HG03565 (cell line): ENCODE results near the gene GAB3.

ENCODE experiments used
- ATAC-seq: cut with Tn5 transposase; IDR thresholded peaks from one replicate; pipeline ENCODE4 v1.9.1; 2021; ENCODE audit warnings: mild to moderate bottlenecking, moderate library complexity; ENCODE audit not compliant: unreplicated experiment

Gene GAB3

DNA sequence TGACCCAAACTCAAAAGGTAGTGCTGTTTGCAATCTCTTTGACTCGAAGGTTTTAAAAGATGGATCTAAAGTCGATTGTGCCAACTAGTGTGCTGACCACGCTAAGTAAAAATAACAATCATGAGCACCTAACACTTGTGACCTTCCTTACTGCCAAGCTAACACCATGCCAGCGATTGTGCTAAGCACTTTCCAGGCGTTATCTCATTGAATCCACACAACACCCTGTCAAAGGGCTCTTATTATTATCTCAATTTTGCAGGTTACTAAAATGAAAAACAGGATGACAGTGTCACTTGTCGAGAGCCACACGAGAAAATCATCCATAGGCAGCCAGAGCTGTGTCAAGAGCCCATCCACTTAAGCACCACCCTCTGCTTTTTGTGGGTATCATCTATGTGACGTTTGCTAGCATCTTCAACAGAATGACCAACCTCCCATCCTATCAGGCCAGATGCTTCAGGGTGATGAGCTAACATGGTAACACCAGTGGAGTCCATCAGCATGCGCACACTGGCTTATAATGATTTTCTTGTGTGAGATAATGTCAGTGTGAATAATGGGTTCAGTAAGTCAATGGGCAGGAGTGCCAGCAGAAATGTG is 893 bp upstream of the GAB3 start:
- ATAC-seq: no peak

DNA sequence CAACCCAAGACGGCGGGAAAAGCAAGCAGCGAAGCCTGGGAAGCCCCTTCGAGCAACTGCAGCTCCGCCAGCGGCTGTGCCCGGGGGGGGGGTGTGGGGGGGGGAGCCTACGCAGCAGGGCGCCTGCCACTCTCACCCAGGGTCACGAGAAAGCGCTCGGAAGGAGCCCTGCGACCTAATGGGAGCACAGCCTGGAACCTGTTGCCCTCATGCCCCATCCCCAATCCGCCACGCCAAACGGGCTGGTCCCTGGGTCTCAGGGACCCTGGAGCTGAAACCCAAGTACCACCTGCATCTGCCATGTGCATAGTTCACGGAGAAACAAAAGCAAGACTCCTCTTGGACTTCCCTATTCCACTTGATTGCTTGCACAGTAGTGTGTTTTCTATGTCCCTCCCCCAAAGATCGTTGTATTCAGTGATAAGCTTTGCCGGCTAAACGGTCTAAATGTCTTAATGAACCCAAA is 359 bp upstream of the GAB3 start:
- ATAC-seq: no peak

DNA sequence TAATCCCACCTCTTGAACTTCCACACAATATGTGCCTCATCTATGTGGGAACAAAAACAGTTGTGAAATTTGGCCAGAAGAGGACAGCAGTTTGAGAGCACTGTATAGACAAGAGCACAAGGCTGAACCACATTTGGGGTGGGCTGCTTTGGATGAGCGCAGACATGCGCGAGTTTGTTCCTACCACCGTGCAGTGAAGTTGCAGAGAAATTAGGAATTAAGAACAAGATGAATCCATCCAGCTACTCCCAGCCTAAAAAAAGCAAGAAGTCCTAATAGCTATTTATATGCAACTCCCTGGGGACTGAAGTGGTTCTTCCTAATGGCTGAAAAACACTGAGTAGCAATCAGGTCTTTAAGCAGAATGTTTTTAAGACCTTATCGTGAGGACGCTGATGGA is 1.0 kb downstream of the GAB3 start:
- no peak for ATAC-seq

DNA sequence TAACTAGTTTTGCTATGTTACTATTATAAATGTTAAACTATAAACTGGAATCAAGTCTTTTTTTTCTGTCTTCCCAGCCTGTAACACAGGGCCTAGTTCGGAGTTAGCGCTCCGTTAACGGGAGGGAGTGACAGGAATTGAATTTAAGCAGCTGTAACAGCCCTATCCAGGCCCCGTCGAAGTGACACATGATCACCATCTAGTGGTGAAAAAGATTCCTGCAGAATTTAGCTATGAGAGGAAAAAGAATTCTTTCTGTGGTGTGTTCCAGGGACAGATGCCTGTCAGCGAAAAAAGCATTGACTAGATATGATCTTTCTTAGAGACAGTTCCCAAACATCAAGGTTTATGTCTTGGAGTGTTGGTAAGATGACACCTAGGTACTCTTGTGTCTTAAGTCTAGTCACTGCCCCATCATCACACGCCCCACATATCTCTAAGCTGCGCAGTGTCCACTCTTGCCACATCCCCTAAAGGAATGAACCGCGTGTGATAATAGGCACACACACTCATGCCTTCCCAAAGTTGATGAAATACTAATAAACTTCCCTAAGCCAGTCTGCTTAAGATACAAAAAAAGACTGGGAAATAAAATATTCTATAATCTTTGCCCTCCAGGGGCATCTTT is 2.1 kb downstream of the GAB3 start:
- no peak for ATAC-seq

DNA sequence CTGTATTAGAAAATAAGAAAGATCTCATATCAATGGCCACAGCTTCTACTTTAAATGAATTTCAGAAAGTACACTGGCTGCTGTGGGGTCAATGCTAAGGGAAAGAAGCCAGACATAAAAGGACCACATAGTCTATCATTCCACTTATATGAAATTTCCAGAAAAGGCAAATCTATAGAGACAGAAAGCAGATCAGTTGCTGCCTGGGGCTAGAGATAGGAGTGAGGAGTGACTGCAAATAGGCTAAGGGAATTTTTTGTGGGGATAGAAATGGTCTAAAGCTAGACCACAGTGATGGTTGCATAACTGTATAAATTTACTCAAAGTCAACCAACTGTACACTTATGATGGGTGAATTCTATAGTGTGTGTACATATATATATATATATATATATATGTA is 8.3 kb downstream of the GAB3 start:
- no peak for ATAC-seq

DNA sequence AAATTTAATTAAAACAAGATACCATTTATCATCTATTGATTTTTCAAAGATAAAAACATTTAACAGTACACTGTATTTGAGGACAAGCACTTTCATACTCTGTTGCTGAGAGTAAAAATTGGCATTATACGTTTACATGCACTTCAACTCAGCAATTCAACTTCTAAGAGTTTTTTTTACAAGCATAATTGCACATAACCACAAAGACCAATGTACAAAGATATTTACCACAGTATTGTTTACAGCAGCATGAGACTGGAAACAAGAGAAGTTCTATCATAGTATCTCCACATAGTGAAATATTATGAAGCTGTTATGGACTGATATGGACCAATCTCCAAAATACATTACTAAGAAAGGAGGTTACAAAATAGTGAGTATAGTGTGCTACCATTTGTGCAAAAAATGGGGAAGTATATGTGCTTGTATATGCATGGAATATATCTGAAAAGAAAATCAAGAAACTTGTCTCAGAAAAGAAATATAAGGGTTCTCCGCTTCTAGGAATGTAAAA is 10.9 kb downstream of the GAB3 start:
- no peak for ATAC-seq

DNA sequence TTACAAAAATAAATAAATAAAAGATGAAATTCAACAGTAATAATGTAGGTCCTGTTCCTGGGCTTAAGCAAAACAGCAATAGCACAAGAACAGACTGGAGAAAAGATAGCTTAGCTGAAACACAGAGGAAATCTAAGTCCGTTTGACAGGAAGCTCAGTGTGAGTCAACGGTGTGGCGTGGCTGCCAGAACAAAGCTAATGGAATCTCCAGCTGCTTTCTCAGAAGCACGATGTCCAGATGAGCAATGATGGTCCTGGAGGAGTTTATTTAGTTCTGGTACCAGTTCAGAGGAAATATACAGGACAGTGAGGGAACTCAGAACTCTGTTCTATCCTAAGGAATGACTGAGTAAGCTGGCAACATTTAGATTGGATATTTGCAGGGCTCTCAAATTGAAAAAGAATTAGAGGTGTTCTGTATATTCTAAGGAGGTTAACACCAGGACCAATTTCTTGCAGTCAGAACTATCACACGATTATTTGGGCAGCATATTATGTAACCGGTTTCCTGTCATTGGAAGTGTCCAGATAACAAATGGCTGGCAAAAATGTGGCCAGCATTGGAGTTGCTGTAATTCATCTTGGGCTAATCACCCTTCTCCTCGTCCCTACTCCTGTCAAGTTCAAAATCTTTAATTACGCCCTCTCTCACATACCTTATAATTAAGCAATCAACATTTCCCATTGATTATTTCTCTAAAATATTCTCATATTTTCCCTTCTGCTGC is 12.7 kb downstream of the GAB3 start:
- ATAC-seq: no peak

DNA sequence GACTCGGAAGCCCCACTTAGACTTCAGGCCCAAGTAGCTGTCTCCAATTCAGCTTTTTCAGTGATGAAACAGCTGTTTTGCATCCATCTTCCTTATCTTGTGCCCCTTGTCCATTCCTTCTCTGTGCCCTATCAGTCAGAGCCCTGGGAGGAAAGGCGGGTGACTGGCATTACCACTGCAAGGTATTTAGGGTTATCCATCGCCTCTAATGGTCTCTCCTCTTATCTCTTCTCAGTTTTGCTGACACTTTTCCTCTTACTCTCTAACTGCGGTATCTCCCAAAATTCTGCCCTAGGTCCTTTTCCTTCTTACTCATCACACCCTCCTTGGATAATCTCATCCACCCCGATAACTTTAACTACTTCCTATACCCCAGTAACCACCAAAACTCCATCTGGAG is 13.7 kb downstream of the GAB3 start:
- ATAC-seq: no peak

DNA sequence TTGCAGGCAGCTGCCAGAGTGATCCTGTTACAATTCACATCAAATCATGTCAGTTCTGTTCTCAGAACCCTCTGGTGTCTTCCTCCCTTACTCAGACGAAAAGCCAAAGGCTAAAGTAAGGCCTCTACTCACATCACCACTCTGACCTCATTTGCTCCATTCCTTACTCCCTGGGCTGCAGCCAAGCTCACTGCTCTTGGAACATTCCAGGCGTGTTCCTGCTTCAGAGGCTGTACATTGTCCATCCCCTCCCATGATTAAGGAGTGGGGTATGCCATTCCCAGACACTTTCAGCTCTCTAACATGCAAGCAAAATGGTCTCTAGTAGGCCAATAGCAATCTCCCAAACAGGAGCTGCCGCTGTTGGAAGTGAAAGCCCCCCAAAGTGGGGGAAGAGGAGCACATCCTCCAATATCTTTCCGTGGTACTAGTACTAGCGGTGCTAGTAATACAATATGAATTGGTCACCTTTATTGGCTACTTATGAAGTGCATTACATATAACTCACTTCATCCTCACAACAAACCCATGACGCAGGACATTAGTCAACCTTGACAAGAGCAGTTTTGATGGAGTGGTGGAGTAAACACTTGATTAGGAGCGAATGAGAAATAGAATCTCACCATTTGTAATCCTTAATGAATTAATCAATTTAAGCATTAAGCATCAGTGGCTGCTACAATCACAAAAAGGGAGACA is 15.0 kb downstream of the GAB3 start:
- no peak for ATAC-seq

DNA sequence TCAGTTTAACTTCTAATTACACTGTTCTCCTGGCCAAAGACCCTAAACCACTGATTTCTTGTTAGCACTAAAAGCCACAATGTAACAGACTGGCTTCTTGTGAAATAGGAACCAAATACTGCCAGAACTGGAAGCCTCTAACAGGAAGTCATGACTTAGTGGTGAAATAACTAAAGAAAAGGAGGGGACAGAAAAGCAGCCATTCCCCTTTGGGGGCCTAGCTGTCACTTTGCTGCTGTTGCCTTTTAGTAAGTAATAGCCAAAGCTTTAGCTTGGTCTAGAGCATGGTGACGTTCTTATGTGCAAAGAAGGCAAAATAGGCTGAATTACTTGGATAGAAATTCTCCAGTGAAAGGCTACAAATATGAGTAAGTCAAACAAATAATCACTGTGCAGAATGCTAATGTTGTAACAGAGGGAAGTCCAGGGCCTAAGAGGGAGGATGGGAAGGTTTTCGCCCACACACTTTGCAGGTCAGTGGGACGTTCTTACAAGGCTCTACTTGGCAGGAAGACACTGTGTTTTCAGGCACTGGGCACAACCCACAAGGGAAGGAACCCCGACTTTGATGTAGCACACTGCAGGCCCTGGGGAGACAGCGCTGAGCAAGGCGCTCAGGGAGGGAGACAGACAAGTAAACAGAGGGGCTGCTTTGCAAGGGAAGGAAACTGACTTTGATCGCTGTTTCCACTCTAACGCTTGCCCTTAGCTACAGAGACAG is 16.7 kb downstream of the GAB3 start:
- no peak for ATAC-seq

DNA sequence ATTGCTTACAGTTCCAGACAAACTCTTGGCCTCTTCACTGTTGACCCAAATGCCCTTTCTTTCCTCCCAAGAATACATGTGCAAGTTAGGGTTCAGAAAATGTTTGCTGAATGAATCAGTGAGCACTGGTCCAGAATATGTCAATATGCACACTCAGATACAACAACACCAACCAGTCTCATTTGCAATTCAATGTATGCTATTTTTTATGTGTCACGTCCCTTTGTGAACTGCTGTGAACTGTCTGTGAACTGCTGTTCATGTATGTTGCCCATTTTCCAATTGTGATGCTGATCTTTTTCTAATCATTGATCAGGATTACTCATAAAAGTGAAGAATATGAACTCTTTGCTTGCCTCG is 17.8 kb downstream of the GAB3 start:
- no peak for ATAC-seq

DNA sequence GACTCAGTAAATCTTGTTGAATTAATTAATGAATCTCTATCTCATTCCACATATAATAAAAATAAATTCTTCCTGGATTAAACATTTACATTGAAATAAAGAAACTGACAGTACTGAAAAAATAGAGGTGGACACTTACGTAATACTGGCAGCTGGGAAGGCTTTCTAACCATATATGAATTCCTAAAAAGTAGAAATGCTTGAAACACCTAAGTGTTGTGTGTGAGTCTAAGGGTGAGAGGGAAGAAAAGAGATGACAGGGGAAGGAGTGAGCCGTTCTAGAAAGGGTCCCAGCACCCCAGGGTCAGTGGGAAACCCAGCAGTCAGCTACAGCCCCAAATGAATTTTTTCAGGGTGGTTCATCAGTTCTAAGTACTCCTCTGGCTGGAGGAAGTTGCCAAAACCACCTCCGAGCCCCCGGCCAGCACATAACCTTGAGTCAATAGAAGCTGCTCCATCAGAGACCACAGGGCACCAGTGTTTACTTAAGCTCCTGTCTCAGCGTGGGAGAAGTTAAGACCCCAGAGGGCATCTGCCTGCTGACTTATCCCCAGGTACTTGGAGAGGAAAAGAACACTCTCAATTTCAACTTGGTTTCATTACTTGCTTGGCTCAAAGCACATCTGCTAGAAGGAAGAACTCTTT is 18.3 kb downstream of the GAB3 start:
- ATAC-seq: no peak

DNA sequence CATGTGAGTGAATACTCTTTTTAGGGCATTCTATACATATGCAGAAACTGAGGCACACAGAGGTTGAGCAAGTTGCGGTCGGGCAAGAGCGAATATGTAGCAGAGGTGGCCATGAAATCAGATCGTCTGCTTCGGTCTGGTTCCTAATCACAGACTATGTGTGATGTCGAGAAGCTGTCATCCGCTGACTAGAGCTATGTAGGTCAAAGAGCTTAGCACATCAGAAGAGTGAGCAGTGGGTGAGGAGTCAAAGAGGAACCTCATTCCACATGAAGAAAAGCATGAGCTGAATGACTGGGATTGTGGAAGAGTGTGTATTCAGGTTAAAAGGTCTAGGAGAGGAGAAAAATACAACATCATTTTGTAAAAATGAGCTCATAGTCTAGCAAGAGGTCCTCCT is 19.0 kb downstream of the GAB3 start:
- no peak for ATAC-seq

DNA sequence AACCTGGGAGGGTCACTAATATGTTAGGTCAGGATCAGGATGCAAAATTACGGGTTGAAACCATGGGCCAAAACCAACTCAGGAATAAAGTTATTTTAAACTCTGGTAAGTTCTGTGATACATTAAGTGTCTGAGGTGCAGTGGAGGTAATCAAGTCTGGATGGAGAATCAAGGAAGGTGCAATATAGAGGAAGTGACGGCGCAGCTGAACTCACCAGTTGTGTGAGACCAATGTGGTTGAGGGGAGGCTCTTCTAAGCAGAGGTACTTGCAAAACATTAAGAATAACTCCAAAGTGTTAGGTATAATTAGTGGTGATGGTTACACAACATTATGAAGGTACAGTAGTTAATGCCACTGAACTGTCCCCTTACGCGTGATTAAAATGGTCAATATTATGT is 19.7 kb downstream of the GAB3 start:
- no peak for ATAC-seq

DNA sequence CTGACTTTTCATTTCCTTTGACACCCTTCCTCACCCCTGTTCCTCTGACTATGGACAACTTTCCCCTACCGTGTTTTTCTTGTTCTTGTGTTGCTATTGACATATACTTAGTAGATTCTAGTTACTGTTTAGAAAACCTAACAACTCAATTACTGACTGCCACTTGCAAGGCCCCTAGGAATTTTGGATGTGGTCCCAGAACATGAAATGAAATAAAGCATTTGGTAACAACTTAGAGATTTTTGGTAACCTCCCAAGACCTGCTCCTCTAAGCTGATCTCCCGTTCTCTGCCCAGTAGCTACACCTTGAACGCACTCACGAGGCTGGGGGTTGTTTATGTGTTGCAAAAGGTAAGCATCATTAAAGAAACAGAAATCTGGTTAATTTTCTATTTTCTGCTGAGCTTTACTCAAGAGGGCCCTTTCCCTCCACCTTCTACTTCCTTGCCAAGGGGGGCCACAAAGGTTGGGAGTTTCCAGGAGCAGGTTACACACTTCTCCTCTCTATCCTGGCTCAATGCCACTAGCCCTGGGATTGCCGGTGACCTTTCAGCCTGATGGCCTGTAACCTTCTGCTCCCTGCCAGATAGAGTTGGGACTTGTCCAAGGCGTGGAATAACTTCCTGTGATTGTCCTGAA is 20.5 kb downstream of the GAB3 start:
- ATAC-seq: no peak

DNA sequence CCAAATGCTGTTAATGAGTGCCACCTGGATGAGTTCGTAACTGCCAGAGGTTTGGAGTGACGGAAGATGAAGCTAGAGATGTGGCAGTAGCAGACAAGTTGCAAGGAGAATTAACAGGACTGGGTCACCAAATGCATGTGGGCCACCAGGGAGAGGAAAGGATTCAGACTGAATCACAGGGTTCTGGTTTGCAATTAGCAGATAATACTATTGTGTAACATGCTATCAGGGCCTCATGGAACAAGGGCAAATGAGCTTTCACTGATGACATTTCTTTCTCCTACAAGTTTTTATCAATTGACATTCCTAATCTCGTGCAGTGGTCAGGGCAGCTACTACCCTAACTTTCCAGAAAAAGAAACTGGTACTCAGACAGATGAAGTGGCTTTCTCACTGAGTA is 21.4 kb downstream of the GAB3 start:
- ATAC-seq: no peak

DNA sequence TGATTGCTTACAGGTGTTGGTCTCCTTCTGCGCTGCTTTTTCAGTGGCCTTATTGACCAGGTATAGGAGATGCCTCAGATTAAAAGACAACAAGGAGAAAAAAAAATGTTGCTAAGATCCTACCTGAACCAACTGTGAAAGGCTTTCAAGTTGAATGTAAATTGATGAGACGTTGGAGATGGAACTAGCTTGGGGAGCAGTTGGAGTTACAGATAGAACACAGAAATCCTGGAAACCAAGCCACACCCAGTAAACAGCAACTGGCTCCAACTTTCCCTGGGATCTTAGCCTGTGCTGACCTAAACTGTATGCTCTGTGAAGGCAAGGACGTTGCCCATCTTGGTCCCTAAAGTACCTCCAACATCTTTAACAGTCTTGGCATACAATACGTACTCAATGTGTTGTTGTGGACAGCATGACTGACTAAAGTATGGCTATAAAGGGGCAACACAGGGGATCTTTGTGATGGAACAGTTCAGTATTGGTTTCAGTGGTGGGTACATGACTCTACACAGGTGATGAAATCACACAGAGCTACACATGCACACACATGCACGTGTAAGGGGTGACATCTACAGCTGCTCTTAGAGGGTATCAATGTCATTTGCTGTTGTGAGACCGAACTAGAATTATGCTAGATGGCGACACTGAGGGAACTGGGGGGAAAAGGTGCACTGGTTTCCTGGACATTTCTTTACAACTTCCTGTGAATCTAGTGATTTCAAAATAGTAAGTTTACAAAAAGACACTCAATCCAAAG is 22.3 kb downstream of the GAB3 start:
- ATAC-seq: no peak

DNA sequence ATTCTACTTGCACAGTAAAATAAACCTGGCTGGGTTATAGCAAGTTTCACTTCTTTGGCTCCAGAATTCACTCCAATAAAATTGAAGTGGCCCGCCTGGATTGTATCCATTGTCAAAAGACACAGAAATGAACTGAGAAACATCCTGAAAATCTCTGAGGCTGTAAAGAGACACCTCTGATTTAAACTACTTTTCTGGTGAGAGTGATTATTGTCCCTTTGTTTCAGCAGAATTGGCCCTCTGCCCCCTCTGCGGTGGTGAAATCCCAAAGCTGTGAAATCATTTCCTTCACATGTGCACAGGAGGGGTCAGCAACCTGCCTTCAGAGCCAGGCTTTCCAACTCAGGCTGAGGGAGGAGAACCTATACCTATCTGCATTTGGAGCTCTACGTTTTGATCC is 23.0 kb downstream of the GAB3 start:
- ATAC-seq: no peak

DNA sequence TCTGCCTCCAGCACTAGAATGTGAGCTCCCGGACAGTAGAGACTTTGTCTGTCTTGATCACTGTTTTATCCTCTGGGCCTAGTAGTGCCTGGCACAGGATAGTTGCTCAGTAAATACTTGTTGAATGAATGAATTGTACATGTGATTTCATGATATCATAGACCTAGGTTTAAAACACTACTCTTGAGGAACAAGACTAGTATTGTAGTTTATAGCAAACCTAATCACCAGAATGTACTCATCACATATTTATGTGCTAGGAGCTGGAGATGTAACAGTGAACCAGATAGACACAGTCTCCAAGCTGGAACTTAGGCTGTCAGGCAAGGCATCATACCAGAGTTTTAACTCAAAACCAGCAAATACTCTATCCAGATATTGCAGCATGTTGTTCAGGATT is 23.5 kb downstream of the GAB3 start:
- ATAC-seq: no peak
